ENCODE data around the gene NDFIP2.

Gene NDFIP2

GRCh38 chr13:79500829-79501228 is 19.9 kb downstream of the NDFIP2 start:
- DNase-seq = no peak

DNA sequence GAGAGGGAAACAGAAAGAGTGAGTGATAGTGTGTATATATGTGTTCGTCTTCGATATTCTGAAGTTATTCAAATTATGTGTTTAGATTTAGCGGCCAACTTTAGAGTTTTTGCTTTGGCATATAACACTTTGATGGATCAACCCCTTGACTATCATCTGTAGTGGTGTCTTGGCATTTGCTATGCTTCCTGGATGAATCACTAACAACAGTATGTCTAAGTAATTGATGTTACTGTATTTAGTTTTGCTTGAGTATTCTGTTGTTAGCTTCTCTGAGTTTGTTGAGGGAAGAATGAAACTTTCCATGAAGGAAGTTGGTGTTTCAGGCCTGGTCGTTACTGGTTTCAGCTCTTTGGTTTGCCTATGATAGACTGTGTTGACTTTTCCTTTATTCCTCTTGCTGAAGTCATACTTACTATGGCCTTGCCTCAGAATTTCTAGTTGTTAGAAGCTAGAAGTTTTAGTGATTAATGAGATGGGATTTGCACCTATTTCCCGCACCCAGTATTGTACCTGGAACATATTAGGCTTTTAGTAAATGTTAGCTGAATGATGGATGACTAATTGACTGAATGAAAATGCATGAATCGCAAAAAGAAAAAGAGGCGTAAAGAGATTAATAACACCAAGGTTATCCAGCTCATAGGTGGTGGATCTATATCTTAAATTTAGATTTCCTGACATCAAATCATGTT is 20.7 kb downstream of the NDFIP2 start:
- no peak for DNase-seq

DNA sequence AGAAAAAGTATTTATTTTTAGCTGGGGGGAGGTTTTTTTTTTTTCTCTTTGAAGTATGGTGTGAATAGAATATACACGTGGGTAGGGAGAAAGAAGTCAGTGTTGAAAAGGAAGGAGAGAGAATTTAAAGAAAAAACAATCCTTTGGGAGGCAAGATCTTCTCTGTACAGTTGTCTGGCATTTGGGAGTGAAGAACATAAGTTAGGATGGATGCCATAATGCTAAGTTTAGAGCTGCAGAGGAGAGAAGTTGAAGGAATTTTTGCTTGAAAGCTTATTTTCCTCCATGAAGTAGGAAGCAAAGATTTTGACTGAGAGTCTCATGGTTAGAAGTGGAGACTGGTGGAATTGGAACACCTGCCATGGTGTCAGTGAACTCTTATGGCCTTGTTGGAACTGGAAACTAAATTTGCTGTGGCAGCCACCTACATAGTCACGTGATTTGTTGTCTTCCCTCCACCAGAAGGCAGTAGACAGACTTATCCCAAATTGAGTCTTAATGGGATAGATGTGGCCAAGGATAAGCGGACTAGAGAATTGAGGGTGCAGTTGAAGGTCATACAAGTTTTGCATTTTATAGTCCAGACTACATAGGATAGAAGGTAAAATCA is 22.0 kb downstream of the NDFIP2 start:
- DNase-seq = no peak

- DNase-seq = no peak
These were observed 22.6 kb downstream of the NDFIP2 start for GRCh38 chr13:79503473-79504017.

DNA sequence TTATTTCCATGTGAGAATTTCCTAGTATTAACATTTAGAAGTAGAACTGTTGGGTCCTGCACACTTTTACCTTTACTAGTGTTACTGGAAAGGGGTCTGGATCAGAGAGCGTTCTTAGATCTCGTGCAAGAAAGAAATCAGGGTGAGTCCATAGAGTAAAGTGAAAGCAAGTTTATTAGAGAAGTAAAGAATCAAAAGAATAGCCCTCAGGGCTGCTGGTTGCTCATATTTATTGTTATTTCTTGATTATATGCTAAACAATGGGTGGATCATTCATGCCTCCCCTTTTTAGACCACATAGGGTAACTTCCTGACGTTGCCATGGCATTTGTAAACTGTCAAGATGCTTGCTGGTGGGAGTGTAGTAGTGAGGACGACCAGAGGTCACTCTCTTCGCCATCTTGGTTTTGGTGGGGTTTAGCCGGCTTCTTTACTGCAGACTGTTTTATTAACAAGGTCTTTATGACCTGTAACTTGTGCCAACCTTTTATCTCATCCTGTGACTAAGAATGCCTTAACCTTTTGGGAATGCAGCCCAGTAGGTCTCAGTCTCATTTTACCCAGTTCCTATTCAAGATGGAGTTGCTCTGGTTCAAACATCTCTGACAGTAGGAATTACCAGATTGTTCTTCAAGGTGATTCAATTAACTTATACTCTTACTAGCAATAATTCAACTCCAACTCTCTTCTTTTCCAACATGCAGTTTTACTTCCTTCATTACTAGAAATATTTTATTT is 27.4 kb downstream of the NDFIP2 start:
- DNase-seq = no peak

DNA sequence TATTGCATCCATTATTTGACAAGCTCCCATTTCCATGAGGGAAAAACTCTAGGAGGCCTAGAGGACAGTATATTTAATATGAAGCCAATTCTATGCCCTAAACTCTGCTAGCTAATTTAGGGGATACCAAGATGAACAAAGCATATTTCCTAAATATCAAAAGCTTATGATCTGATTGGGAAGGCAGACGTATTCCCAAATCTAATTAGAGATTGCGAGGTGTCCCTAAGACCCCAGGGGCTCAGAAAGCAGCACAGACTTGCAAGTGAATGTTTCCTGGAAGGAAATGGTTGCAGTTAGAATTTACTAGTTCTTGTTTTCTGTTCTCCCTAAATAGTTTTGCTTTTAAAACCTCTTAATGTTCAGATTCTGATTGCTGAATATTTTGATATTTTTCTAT is 30.7 kb downstream of the NDFIP2 start:
- DNase-seq = no peak

- DNase-seq = no peak
These were observed 32.0 kb downstream of the NDFIP2 start for GRCh38 chr13:79512950-79513349.

GRCh38 chr13:79516595-79516994 is 35.6 kb downstream of the NDFIP2 start:
- DNase-seq = no peak

- DNase-seq = no peak
These were observed 38.3 kb downstream of the NDFIP2 start for GRCh38 chr13:79519255-79519654.

- DNase-seq = no peak
These were observed 41.6 kb downstream of the NDFIP2 start for GRCh38 chr13:79522583-79522982.

GRCh38 chr13:79525064-79525857 is 44.3 kb downstream of the NDFIP2 start:
- no peak for DNase-seq

DNA sequence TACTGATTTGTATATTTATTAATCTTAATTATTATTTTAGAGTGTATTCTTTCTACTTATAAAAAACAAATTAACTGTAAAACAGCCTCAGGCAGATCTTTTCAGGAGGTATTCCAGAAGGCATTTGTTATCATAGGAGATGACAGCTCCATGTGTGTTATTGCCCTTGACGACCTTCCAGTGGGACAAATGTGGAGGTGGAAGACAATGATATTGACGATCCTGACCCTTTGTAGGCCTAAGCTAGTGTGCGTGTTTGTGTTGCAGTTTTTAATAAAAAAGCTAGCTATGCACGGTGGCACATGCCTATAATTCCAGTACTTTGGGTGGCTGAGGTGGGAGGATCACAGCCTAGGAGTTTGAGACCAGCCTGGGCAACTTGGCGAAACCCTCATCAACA is 46.7 kb downstream of the NDFIP2 start:
- no peak for DNase-seq

- DNase-seq = no peak
These were observed 47.4 kb downstream of the NDFIP2 start for GRCh38 chr13:79528356-79528755.

- DNase-seq = no peak
These were observed 47.8 kb downstream of the NDFIP2 start for GRCh38 chr13:79528759-79529191.

DNA sequence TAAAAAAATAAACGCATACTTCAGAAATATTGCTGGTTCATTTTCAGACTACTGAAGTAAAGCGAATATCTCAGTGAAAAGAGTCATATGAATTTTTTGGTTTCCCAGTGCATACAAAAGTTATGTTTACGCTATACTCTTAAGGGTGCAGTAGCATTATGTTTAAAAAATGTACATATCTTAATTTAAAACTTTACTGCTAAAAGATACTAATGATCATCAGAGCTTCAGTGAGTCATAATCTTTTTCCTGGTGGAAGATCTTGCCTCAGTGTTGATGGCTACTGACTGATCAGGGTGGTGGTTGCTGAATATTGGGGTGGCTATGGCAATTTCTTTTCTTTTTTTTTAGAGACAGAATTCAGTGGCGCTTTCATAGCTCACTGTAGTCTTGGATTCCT is 48.9 kb downstream of the NDFIP2 start:
- no peak for DNase-seq

- no peak for DNase-seq
These were observed 49.3 kb downstream of the NDFIP2 start for GRCh38 chr13:79530270-79530669.

DNA sequence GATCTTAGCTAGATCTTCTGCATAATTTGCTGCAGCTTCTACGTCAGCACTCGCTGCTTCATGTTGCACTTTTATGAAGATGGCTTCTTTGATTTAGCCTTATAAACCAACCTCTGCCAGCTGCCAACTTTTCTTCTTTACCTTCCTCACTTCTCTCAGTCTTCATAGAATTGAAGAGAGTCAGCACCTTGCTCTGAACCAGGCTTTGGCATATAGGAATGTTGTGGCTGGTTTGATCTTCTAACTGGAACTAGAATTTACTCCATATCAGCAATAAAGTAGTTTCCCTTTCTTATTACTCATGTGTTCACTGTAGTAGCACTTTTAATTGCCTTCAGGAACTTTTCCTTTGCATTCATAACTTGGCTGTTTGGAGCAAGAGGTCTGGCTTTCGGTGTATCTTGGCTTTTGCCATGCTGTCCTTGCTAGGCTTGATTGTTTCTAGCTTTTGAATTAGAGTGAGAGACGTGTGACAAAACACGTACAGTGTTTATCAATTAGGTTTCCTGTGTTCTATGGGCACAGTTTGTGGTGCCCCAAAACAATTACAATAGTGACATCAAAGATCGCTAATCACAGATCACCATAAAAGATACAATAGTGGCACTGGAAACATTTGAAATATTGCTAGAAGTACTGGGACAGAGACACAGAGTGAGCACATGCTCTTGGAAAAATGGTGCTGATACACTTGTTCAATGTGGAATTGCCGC is 50.7 kb downstream of the NDFIP2 start:
- no peak for DNase-seq

DNA sequence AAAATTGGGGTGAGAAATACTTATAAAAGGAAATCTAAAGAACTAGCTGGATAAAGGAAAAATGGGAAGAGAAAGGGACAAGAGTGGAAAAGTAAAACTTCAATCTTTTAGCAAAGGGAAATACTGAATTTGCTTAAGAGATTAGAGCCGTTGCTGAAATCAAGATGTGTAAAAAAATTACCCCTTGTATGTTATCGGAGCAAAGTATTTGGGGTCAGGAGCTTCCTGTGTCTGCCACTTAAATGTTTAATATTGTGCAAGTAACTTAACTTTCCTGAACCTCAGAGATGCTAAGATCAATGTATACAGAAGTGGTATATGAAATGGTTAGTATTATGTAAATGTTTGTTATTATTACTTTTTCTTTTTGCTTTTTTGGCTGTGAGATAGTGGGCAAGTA is 51.6 kb downstream of the NDFIP2 start:
- no peak for DNase-seq

DNA sequence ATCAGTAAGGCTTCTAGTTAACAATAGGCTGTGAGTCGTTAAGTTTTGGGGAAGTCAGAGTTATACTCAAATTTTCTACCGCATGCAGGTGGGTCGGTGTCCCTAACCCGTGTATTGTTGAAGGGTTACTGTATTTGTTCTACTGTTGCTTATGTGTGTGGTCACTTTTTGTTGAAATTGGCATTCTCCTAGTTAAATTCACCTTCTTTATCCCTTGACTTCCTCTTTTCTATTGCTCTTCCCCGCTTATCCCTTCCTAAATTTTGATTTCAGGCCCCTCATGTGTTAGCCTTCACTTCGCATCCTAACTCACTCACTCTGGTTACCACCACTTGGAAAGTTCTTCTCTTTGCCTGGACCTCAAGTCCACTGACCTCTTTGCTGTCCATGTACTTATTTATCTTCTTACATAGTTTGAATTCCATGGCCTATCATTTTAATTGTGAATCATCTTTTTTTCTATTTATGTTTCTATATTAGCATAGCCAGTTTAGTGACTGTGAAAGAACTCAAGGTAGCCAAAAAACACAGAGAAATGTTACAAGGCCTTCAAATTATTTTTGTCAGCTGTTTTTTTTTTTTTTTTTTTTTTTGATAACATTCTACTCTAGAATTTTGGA is 52.9 kb downstream of the NDFIP2 start:
- DNase-seq = no peak

DNA sequence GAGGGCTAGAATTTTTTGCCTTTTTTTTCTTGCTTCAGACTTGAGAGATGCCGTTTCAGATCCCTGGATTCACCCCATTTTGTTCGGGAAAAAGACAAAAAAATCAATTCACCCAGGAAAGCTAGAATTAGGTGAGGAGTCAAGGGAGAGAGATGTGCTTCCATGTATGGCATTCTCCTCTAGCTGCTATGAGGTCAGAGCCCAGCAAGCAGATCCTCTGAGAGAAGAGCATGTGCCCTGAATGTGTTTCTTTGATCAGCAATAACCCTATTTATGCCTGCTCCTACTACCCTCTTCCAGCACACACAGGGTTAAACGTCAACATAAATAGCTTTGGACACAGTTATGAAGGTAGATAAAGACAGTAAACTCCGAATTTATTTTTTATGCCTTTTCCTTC is 53.6 kb downstream of the NDFIP2 start:
- no peak for DNase-seq

GRCh38 chr13:79538757-79539156 is 57.8 kb downstream of the NDFIP2 start:
- DNase-seq = no peak

- no peak for DNase-seq
These were observed 59.5 kb downstream of the NDFIP2 start for GRCh38 chr13:79540504-79540903.
